IMR-90 (cell line): ENCODE results near the gene SREBF2. TPM values are rescaled to one million over a fixed set of nuclear protein-coding genes. Genes with fewer than 3 reads are reported as not detected.

ENCODE experiments used
- ATAC-seq: fragments of 200-7000 bp; cut with Tn5 transposase; 2 replicates; pipeline ENCODE4 v1.9.1; 2020; ENCODE audit warnings: low read depth, mild to moderate bottlenecking, moderate library complexity
- BruUV-seq: library from RNA; stranded (reverse); fragments of 400-500 nt; replicated peaks from 2 replicates; lab custom pipeline; 2021; lab: Mats Ljungman, UMichigan
- CTCF ChIA-PET: fragments of 300-600 bp; formaldehyde crosslinking; extraction: SDS; loops from one replicate; lab custom pipeline; 2021; ENCODE audit warnings: antibody characterized with exemption; lab: Yijun Ruan, JAX
- POLR2A ChIA-PET: fragments of 300-600 bp; sonication (Branson Sonifier 250); formaldehyde crosslinking; loops from one replicate; lab custom pipeline; 2022; ENCODE audit warnings: antibody characterized with exemption; ENCODE audit not compliant: unreplicated experiment; lab: Charles Lee
- DNase-seq: peaks from one replicate; pipeline ENCODE4 v3.0.0; 2013
- H2AFZ ChIP-seq: replicated peaks from 2 replicates; pipeline ENCODE3; 2013; ENCODE audit warnings: low read length, mild to moderate bottlenecking; ENCODE audit not compliant: poor library complexity
- H2AK5ac ChIP-seq: 2 replicates; pipeline ENCODE4 v1.6.1; 2013; ENCODE audit warnings: low read depth, low read length, inconsistent platforms
- H2AK9ac ChIP-seq: replicated peaks from 2 replicates; pipeline ENCODE3; 2013; ENCODE audit warnings: mild to moderate bottlenecking, low read depth, low read length, moderate library complexity; ENCODE audit not compliant: poor library complexity
- H2BK120ac ChIP-seq: 2 replicates; pipeline ENCODE4 v1.6.1; 2013; ENCODE audit warnings: low read depth, low read length, inconsistent platforms
- H2BK15ac ChIP-seq: 3 replicates; pipeline ENCODE4 v1.6.1; 2013; ENCODE audit warnings: low read depth, low read length, inconsistent platforms
- H2BK20ac ChIP-seq: 2 replicates; pipeline ENCODE4 v1.6.1; 2013; ENCODE audit warnings: low read depth, mild to moderate bottlenecking, inconsistent platforms, low read length, moderate library complexity
- H2BK5ac ChIP-seq: 2 replicates; pipeline ENCODE4 v1.6.1; 2013; ENCODE audit warnings: mild to moderate bottlenecking, low read depth, low read length, inconsistent platforms; ENCODE audit not compliant: poor library complexity, severe bottlenecking
- H3K14ac ChIP-seq: replicated peaks from 2 replicates; pipeline ENCODE4 v1.6.1; 2013; ENCODE audit warnings: low read depth, low read length, inconsistent platforms
- H3K18ac ChIP-seq: 2 replicates; pipeline ENCODE4 v1.6.1; 2013; ENCODE audit warnings: low read depth, low read length, control low read depth
- H3K23ac ChIP-seq: 2 replicates; pipeline ENCODE4 v1.6.1; 2013; ENCODE audit warnings: low read depth, low read length, inconsistent platforms
- H3K27ac ChIP-seq: 2 replicates; pipeline ENCODE4 v1.5.1; 2013; ENCODE audit warnings: mild to moderate bottlenecking, control low read depth, low read length; ENCODE audit not compliant: insufficient read depth
- H3K27me3 ChIP-seq: 2 replicates; pipeline ENCODE4 v1.6.1; 2013; ENCODE audit warnings: low read length; ENCODE audit not compliant: control insufficient read depth, insufficient read depth
- H3K36me3 ChIP-seq: 2 replicates; pipeline ENCODE4 v1.6.1; 2013; ENCODE audit warnings: low read length, mixed read lengths; ENCODE audit not compliant: control insufficient read depth, insufficient read depth
- H3K4ac ChIP-seq: 2 replicates; pipeline ENCODE4 v1.6.1; 2013; ENCODE audit warnings: low read depth, low read length, inconsistent platforms
- H3K4me1 ChIP-seq: 2 replicates; pipeline ENCODE4 v1.6.1; 2013; ENCODE audit warnings: low read length, mixed read lengths; ENCODE audit not compliant: control insufficient read depth, insufficient read depth
- H3K4me2 ChIP-seq: 2 replicates; pipeline ENCODE4 v1.6.1; 2013; ENCODE audit warnings: low read depth, mild to moderate bottlenecking, control low read depth, low read length, moderate library complexity
- H3K4me3 ChIP-seq: 2 replicates; pipeline ENCODE4 v1.5.1; 2013; ENCODE audit warnings: low read depth, mild to moderate bottlenecking, control low read depth, low read length, moderate library complexity; ENCODE audit not compliant: insufficient read depth
- H3K56ac ChIP-seq: 2 replicates; pipeline ENCODE4 v1.6.1; 2013; ENCODE audit warnings: low read length, inconsistent platforms; ENCODE audit not compliant: insufficient read depth; ENCODE audit errors: extremely low read depth
- H3K79me1 ChIP-seq, 2 experiments: 2 replicates each; pipeline ENCODE4 v1.6.1; 2013; ENCODE audit warnings: low read length in 2 of 2, inconsistent platforms in 1 of 2, low read depth in 1 of 2
- H3K9ac ChIP-seq: 2 replicates; pipeline ENCODE4 v1.6.1; 2013; ENCODE audit warnings: low read depth, low read length, control low read depth
- H3K9me1 ChIP-seq: 2 replicates; pipeline ENCODE4 v1.6.1; 2013; ENCODE audit warnings: low read length, inconsistent platforms; ENCODE audit not compliant: insufficient read depth
- H3K9me3 ChIP-seq: 2 replicates; pipeline ENCODE4 v1.6.1; 2013; ENCODE audit warnings: low read length; ENCODE audit not compliant: control insufficient read depth, insufficient read depth
- H4K20me1 ChIP-seq: 2 replicates; pipeline ENCODE4 v1.6.1; 2013; ENCODE audit warnings: low read length, inconsistent platforms; ENCODE audit not compliant: insufficient read depth
- H4K5ac ChIP-seq: 2 replicates; pipeline ENCODE4 v1.6.1; 2013; ENCODE audit warnings: mild to moderate bottlenecking, low read depth, low read length, control low read depth
- H4K8ac ChIP-seq, 2 experiments: 2 replicates each; pipeline ENCODE4 v1.6.1; 2013; ENCODE audit warnings: low read depth in 2 of 2, low read length in 2 of 2, control low read depth in 1 of 2, inconsistent platforms in 1 of 2
- H4K91ac ChIP-seq: 2 replicates; pipeline ENCODE4 v1.6.1; 2013; ENCODE audit warnings: low read depth, low read length, inconsistent platforms; ENCODE audit not compliant: insufficient read depth
- BHLHE40 ChIP-seq: fragments of 150-350 bp; IDR thresholded peaks from 2 replicates; pipeline ENCODE4 v1.6.1; 2016; ENCODE audit warnings: mild to moderate bottlenecking, low read depth, low read length
- CEBPB ChIP-seq: IDR thresholded peaks from 2 replicates; pipeline ENCODE4 v1.6.1; 2012; ENCODE audit warnings: low read depth, low read length, improper control_type of control experiment
- CHD1 ChIP-seq: IDR thresholded peaks from 2 replicates; pipeline ENCODE4 v1.6.1; 2012; ENCODE audit warnings: low read depth, low read length, improper control_type of control experiment
- ELK1 ChIP-seq: fragments of 150-350 bp; IDR thresholded peaks from 2 replicates; pipeline ENCODE4 v1.6.1; 2016; ENCODE audit warnings: low read depth, mild to moderate bottlenecking, low read length, moderate library complexity, borderline replicate concordance
- FOS ChIP-seq: fragments of 150-350 bp; IDR thresholded peaks from 2 replicates; pipeline ENCODE4 v1.6.1; 2016; ENCODE audit warnings: low read depth, low read length
- MAFK ChIP-seq: IDR thresholded peaks from 2 replicates; pipeline ENCODE4 v1.6.1; 2012; ENCODE audit warnings: low read depth, low read length, improper control_type of control experiment
- MAZ ChIP-seq: IDR thresholded peaks from 2 replicates; pipeline ENCODE4 v1.6.1; 2012; ENCODE audit warnings: low read depth, mild to moderate bottlenecking, low read length, improper control_type of control experiment, moderate library complexity, borderline replicate concordance
- MXI1 ChIP-seq: IDR thresholded peaks from 2 replicates; pipeline ENCODE4 v1.6.1; 2012; ENCODE audit warnings: low read depth, mild to moderate bottlenecking, low read length, moderate library complexity, borderline replicate concordance
- POLR2A ChIP-seq: IDR thresholded peaks from 2 replicates; pipeline ENCODE4 v1.6.1; 2012; ENCODE audit warnings: mild to moderate bottlenecking, low read depth, low read length
- RAD21 ChIP-seq: IDR thresholded peaks from 2 replicates; pipeline ENCODE4 v1.6.1; 2012; ENCODE audit warnings: low read length, improper control_type of control experiment
- RCOR1 ChIP-seq: IDR thresholded peaks from 2 replicates; pipeline ENCODE4 v1.6.1; 2012; ENCODE audit warnings: mild to moderate bottlenecking, low read length, improper control_type of control experiment; ENCODE audit not compliant: insufficient replicate concordance
- RFX5 ChIP-seq: IDR thresholded peaks from 2 replicates; pipeline ENCODE4 v1.8.0; 2012; ENCODE audit warnings: low read depth, mild to moderate bottlenecking, low read length, moderate library complexity
- SMC3 ChIP-seq: fragments of 150-350 bp; IDR thresholded peaks from 2 replicates; pipeline ENCODE4 v1.6.1; 2016; ENCODE audit warnings: low read depth, mild to moderate bottlenecking, antibody characterized with exemption, low read length, moderate library complexity
- WGBS, 2 experiments: methylation state at CpG; one replicate each; pipeline versions ENCODE4 v1.1.5 to v1.1.7; 2013; ENCODE audit warnings: missing lambda C conversion rate in 2 of 2; ENCODE audit not compliant: insufficient read length in 1 of 2; ENCODE audit errors: extremely low coverage in 2 of 2; 5-methylcytosine and 5-hydroxymethylcytosine counted together
- dilution Hi-C: fragments of 300-500 bp; cut with HindIII; formaldehyde crosslinking; loops from one replicate; pipeline ENCODE4 v1.14.3; 2018; ENCODE audit warnings: low sequenced_read_pairs; ENCODE audit not compliant: unreplicated experiment
- in situ Hi-C: fragments of 300-500 bp; cut with MboI; formaldehyde crosslinking; loops from 3 replicates; pipeline ENCODE4 v1.14.3; 2019; ENCODE audit warnings: low sequenced_read_pairs, inconsistent platforms, mixed read lengths
- intact Hi-C: fragments of 100-400 bp; cut with micrococcal nuclease; formaldehyde crosslinking; loops from 2 replicates; pipeline ENCODE4 v1.10.0; 2022
- polyA plus RNA-seq, 3 experiments: library from polyadenylated mRNA; depleted of rRNA; stranded (reverse); fragments of >200 nt; gene quantifications; 2 replicates each; pipeline ENCODE4 v1.2.3, GENCODE V29; 2012; ENCODE audit warnings: low replicate concordance in 1 of 3
- total RNA-seq: library from RNA; depleted of rRNA; stranded (reverse); fragments of >200 nt; gene quantifications from 2 replicates; pipeline ENCODE4 v1.2.3, GENCODE V29; 2012
- TF ChIP-seq, protein P1 (sequence below): fragments of 150-350 bp; IDR thresholded peaks from 2 replicates; pipeline ENCODE4 v1.6.1; 2017; ENCODE audit warnings: mild to moderate bottlenecking, antibody characterized with exemption, low read length, low read depth
- TF ChIP-seq, protein P2 (sequence below): conservative IDR thresholded peaks from 2 replicates; pipeline ENCODE4 v1.5.1; 2012; ENCODE audit warnings: mild to moderate bottlenecking, low read depth, low read length, improper control_type of control experiment

The SREBF2 gene
- total and polyA plus RNA-seq, 2 of the 4 experiments (the other 2 are of a cell fraction): 8.1 to 47.4 TPM

DNA sequence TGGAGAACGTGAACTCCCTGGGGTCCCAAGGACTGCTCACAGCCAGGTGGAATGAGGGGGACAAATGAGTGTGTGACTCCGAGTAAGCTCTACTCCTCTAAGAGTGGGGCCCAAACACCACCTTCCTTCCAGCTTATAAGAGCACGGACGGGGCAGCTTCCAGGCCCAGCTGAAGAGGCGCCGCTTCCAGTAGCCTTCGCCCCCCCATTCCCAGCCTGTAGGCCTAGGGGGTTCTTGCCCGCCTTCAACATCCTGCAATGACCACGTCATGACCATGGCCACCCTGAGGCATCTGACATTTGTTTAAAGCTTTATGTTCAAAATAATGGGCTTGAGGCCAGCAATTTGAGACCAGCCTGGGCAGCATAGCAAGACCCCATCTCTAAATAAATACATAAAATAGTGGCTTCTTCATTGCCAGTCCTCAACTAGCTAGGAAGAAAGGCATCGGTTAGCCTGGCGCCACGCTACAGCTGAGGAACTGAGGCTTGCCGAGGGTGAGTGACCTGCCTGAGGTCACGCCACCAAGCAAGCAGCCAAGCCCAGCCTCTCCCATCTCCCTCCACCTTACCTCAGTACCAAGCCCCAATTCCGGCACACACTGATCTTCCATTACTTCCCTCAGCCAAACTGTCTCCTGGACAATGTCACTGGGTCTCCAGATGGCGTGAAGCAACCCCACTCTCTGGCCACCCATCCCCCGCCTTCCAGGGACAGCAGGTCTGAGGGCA lies 101.5 kb downstream of the SREBF2 start:
- Histone ChIP-seq H3K14ac (no peak overlapping the region), H4K8ac (no peak overlapping the region), H3K27me3 (no peaks in the 10 kb centered on the region), H4K20me1 (no peaks in the 10 kb centered on the region; the same call in 1 of the 2 replicates), H3K9me3 (no peaks in the 10 kb centered on the region), H4K5ac (no peak overlapping the region), H2AK9ac (no peak overlapping the region), H3K27ac (no peak overlapping the region), H3K56ac (no peak overlapping the region), H3K4me3 (no peak overlapping the region), H2AFZ (no peak overlapping the region), H3K4ac (no peak overlapping the region), H3K4me2 (no peak overlapping the region), H2BK120ac (no peak overlapping the region), H3K9ac (no peak overlapping the region), H3K23ac (no peak overlapping the region), H4K91ac (no peak overlapping the region), H3K79me1 (no peaks in the 10 kb centered on the region), H3K18ac (no peak overlapping the region), H2BK15ac (no peak overlapping the region), H3K36me3 (no peaks in the 10 kb centered on the region), H3K9me1 (no peaks in the 10 kb centered on the region; the same call in 1 of the 2 replicates), H2BK20ac (no peak overlapping the region), H2AK5ac (no peak overlapping the region), H2BK5ac (no peak overlapping the region), H3K4me1 (peaks cover 2% of the 10 kb centered on the region; the same call in 1 of the 2 replicates)
- DNase-seq (no peak), ATAC-seq (no peak)
- 100% methylated on average over 6 of the region's 17 CpGs; no CpG with 5 or more reads in 1 of the 2 experiments for WGBS, 2 experiments
- intact Hi-C loops (no loop called here), dilution Hi-C loops (no loop called here), in situ Hi-C loops (no loop called here)
- POLR2A ChIA-PET: no interaction called here
- CTCF ChIA-PET: interaction anchor here (0.9 kb wide), 1 partner anchor 238 kb away, joined by 3 read pairs; no protein-coding TSS in a partner anchor
- no TSS peak for BruUV-seq
- TF ChIP-seq MAZ: no peak
- TF ChIP-seq, protein P1, sequence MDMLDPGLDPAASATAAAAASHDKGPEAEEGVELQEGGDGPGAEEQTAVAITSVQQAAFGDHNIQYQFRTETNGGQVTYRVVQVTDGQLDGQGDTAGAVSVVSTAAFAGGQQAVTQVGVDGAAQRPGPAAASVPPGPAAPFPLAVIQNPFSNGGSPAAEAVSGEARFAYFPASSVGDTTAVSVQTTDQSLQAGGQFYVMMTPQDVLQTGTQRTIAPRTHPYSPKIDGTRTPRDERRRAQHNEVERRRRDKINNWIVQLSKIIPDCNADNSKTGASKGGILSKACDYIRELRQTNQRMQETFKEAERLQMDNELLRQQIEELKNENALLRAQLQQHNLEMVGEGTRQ: no peak
- no peak for TF ChIP-seq FOS
- TF ChIP-seq MAFK: no peak
- no peak for TF ChIP-seq SMC3
- TF ChIP-seq, protein P2, sequence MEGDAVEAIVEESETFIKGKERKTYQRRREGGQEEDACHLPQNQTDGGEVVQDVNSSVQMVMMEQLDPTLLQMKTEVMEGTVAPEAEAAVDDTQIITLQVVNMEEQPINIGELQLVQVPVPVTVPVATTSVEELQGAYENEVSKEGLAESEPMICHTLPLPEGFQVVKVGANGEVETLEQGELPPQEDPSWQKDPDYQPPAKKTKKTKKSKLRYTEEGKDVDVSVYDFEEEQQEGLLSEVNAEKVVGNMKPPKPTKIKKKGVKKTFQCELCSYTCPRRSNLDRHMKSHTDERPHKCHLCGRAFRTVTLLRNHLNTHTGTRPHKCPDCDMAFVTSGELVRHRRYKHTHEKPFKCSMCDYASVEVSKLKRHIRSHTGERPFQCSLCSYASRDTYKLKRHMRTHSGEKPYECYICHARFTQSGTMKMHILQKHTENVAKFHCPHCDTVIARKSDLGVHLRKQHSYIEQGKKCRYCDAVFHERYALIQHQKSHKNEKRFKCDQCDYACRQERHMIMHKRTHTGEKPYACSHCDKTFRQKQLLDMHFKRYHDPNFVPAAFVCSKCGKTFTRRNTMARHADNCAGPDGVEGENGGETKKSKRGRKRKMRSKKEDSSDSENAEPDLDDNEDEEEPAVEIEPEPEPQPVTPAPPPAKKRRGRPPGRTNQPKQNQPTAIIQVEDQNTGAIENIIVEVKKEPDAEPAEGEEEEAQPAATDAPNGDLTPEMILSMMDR: no peak
- no peak for TF ChIP-seq CHD1
- TF ChIP-seq CEBPB: no peak
- TF ChIP-seq ELK1: no peak
- TF ChIP-seq POLR2A: no peak
- TF ChIP-seq BHLHE40: no peak
- TF ChIP-seq MXI1: no peak
- no peak for TF ChIP-seq RAD21
- TF ChIP-seq RCOR1: no peak
- no peak for TF ChIP-seq RFX5
